H9 (cell line): ENCODE data around the gene LRRC7. TPM values are rescaled to one million over a fixed set of nuclear protein-coding genes. Genes with fewer than 3 reads are reported as not detected.
A peak's percentile ranks its signal among the peaks of the same experiment; 100 is the strongest.

Experiments
- DNase-seq: peaks from one replicate; pipeline ENCODE4 v3.0.0-alpha.2; 2017
- H2AFZ ChIP-seq: one replicate; pipeline ENCODE4 v1.6.1; 2013; ENCODE audit warnings: mild to moderate bottlenecking, low read length, control low read depth, moderate library complexity
- H2AK5ac ChIP-seq: 2 replicates; pipeline ENCODE4 v1.6.1; 2013; ENCODE audit warnings: low read length, control low read depth, mixed read lengths; ENCODE audit not compliant: insufficient read length
- H2BK120ac ChIP-seq: one replicate; pipeline ENCODE4 v1.6.1; 2013; ENCODE audit warnings: low read depth, mild to moderate bottlenecking, low read length, control low read depth, inconsistent platforms; ENCODE audit not compliant: poor library complexity, severe bottlenecking
- H2BK12ac ChIP-seq: 2 replicates; pipeline ENCODE4 v1.6.1; 2013; ENCODE audit warnings: low read length, control low read depth, mixed read lengths, low read depth; ENCODE audit not compliant: insufficient read length
- H2BK15ac ChIP-seq: 2 replicates; pipeline ENCODE4 v1.6.1; 2013; ENCODE audit warnings: low read depth, low read length, control low read depth
- H2BK20ac ChIP-seq: one replicate; pipeline ENCODE4 v1.6.1; 2013; ENCODE audit warnings: low read depth, mild to moderate bottlenecking, low read length, control low read depth, inconsistent platforms; ENCODE audit not compliant: poor library complexity, severe bottlenecking
- H2BK5ac ChIP-seq: 2 replicates; pipeline ENCODE4 v1.6.1; 2013; ENCODE audit warnings: low read length, control low read depth, mixed read lengths; ENCODE audit not compliant: insufficient read length
- H3K14ac ChIP-seq: 2 replicates; pipeline ENCODE4 v1.6.1; 2013; ENCODE audit warnings: low read length, control low read depth; ENCODE audit not compliant: insufficient read depth
- H3K18ac ChIP-seq: 2 replicates; pipeline ENCODE4 v1.6.1; 2013; ENCODE audit warnings: low read depth, mild to moderate bottlenecking, mixed read lengths, low read length, control low read depth; ENCODE audit not compliant: insufficient read length
- H3K23ac ChIP-seq: 2 replicates; pipeline ENCODE4 v1.6.1; 2013; ENCODE audit warnings: low read length, control low read depth, mixed read lengths, low read depth; ENCODE audit not compliant: insufficient read length
- H3K23me2 ChIP-seq: 2 replicates; pipeline ENCODE4 v1.6.1; 2013; ENCODE audit warnings: low read depth, mild to moderate bottlenecking, mixed read lengths, low read length, control low read depth; ENCODE audit not compliant: insufficient read length, poor library complexity, severe bottlenecking
- H3K27ac ChIP-seq: 2 replicates; pipeline ENCODE4 v1.5.1; 2013; ENCODE audit warnings: low read length, control low read depth, mixed read lengths, low read depth; ENCODE audit not compliant: insufficient read length
- H3K27me3 ChIP-seq: 2 replicates; pipeline ENCODE4 v1.6.1; 2013; ENCODE audit warnings: low read length, control low read depth, inconsistent platforms; ENCODE audit not compliant: insufficient read depth
- H3K4ac ChIP-seq: 2 replicates; pipeline ENCODE4 v1.6.1; 2013; ENCODE audit warnings: low read depth, mild to moderate bottlenecking, control low read depth, inconsistent platforms, low read length, moderate library complexity
- H3K4me1 ChIP-seq: 2 replicates; pipeline ENCODE4 v1.6.1; 2013; ENCODE audit warnings: low read length, control low read depth, inconsistent platforms; ENCODE audit not compliant: insufficient read depth
- H3K4me2 ChIP-seq: 2 replicates; pipeline ENCODE4 v1.6.1; 2013; ENCODE audit warnings: low read length, control low read depth, mixed read lengths; ENCODE audit not compliant: insufficient read length, insufficient read depth
- H3K56ac ChIP-seq: 2 replicates; pipeline ENCODE4 v1.6.1; 2013; ENCODE audit warnings: low read depth, mild to moderate bottlenecking, mixed read lengths, low read length, control low read depth; ENCODE audit not compliant: insufficient read length
- H3K79me1 ChIP-seq: 2 replicates; pipeline ENCODE4 v1.6.1; 2013; ENCODE audit warnings: low read depth, mild to moderate bottlenecking, moderate library complexity, low read length, control low read depth, inconsistent platforms; ENCODE audit not compliant: insufficient read depth, poor library complexity, severe bottlenecking
- H3K79me2 ChIP-seq: 2 replicates; pipeline ENCODE4 v1.6.1; 2013; ENCODE audit warnings: low read length, control low read depth, inconsistent platforms; ENCODE audit not compliant: insufficient read depth
- H3K9ac ChIP-seq: 2 replicates; pipeline ENCODE4 v1.6.1; 2013; ENCODE audit warnings: low read length, control low read depth, mixed read lengths; ENCODE audit not compliant: insufficient read length; ENCODE audit errors: extremely low read depth
- H3K9me3 ChIP-seq: one replicate; pipeline ENCODE4 v1.6.1; 2013; ENCODE audit warnings: low read depth, low read length, inconsistent platforms; ENCODE audit not compliant: control insufficient read depth
- H3T11ph ChIP-seq: one replicate; pipeline ENCODE4 v1.6.1; 2013; ENCODE audit warnings: mild to moderate bottlenecking, low read length, control low read depth, inconsistent platforms
- H4K20me1 ChIP-seq: one replicate; pipeline ENCODE4 v1.6.1; 2013; ENCODE audit not compliant: control insufficient read depth, insufficient read length, insufficient read depth
- H4K5ac ChIP-seq: 2 replicates; pipeline ENCODE4 v1.6.1; 2013; ENCODE audit warnings: low read depth, mild to moderate bottlenecking, mixed read lengths, low read length, control low read depth; ENCODE audit not compliant: insufficient read length
- H4K8ac ChIP-seq: replicated peaks from 2 replicates; pipeline ENCODE4 v1.6.1; 2013; ENCODE audit warnings: low read length, control low read depth, mixed read lengths, low read depth; ENCODE audit not compliant: insufficient read length
- H4K91ac ChIP-seq: 2 replicates; pipeline ENCODE4 v1.6.1; 2013; ENCODE audit warnings: low read depth, mild to moderate bottlenecking, moderate library complexity, mixed read lengths, low read length, control low read depth; ENCODE audit not compliant: insufficient read length
- H3K27ac Mint-ChIP-seq, 3 experiments: 2 replicates in 2 of 3; 3 replicates in 1 of 3; pipeline ENCODE4 v1.8.0; 2020 to 2021; ENCODE audit warnings: mixed read lengths in 3 of 3, mild to moderate bottlenecking in 1 of 3, moderate library complexity in 1 of 3
- H3K27me3 Mint-ChIP-seq: 2 replicates; pipeline ENCODE4 v1.8.0; 2021; ENCODE audit warnings: low read depth, mild to moderate bottlenecking, moderate library complexity, mixed read lengths
- H3K36me3 Mint-ChIP-seq, 3 experiments: 2 replicates in 2 of 3; 3 replicates in 1 of 3; pipeline ENCODE4 v1.8.0; 2020 to 2021; ENCODE audit warnings: low read depth in 3 of 3, mixed read lengths in 3 of 3; ENCODE audit not compliant: insufficient read depth in 1 of 3
- H3K4me1 Mint-ChIP-seq, 2 experiments: 2 replicates each; pipeline ENCODE4 v1.8.0; 2020; ENCODE audit warnings: mixed read lengths in 2 of 2
- H3K4me3 Mint-ChIP-seq, 2 experiments: 2 replicates in 1 of 2; 3 replicates in 1 of 2; pipeline ENCODE4 v1.8.0; 2020 to 2021; ENCODE audit warnings: mild to moderate bottlenecking in 2 of 2, mixed read lengths in 2 of 2, moderate library complexity in 1 of 2
- H3K9me3 Mint-ChIP-seq, 2 experiments: 2 replicates in 1 of 2; 3 replicates in 1 of 2; pipeline ENCODE4 v1.8.0; 2020; ENCODE audit warnings: mild to moderate bottlenecking in 2 of 2, mixed read lengths in 2 of 2, moderate library complexity in 1 of 2
- WGBS: extraction: QIAGEN DNeasy Blood & Tissue Kit; methylation state at CpG from one replicate; pipeline ENCODE4 v1.1.7; 2013; ENCODE audit warnings: missing lambda C conversion rate, low lambda C conversion rate, mixed read lengths; ENCODE audit not compliant: insufficient read length; ENCODE audit errors: extremely low coverage; 5-methylcytosine and 5-hydroxymethylcytosine counted together
- total RNA-seq: library from RNA; stranded (reverse); gene quantifications from 2 replicates; pipeline ENCODE4 v1.2.1, GENCODE V29; 2021
- TF ChIP-seq, protein P1 (sequence below): fragments of 200-600 bp; sonication (generic); conservative IDR thresholded peaks from 3 replicates; pipeline ENCODE4 v1.8.0; 2021; ENCODE audit warnings: antibody characterized with exemption, mild to moderate bottlenecking

LRRC7 gene
- total RNA-seq, 1 experiment from 2014 or later = not detected

DNA sequence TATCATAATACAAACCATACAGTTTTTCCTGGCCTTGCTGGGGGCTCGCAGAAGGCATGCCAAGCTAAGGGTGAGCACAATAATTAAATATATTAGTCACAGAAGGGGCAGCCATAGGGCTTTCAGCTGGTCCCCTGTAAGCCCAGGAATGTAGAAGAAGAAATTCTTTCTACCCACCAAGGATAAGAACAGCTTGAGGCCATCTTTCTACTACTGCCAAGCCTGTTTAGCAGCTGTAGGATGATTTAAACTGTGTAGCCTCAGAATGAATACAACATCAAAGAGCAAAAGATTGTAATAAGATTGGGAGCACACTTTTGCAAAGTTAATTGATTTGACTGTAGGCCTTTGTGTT lies 171.5 kb downstream of the LRRC7 start:
- Histone ChIP-seq H3T11ph (no peak overlapping the region), H3K4ac (no peak overlapping the region), H2AFZ (no peak overlapping the region), H3K9ac (no peak overlapping the region), H4K8ac (no peak overlapping the region), H4K20me1 (no peaks in the 10 kb centered on the region), H3K79me1 (no peaks in the 10 kb centered on the region), H3K27me3 (no peaks in the 10 kb centered on the region), H3K23me2 (no peaks in the 10 kb centered on the region), H2BK12ac (no peak overlapping the region), H2BK15ac (no peak overlapping the region), H3K18ac (no peak overlapping the region), H3K27ac (no peak overlapping the region), H3K79me2 (no peaks in the 10 kb centered on the region), H2AK5ac (no peak overlapping the region), H4K5ac (no peak overlapping the region), H3K14ac (no peak overlapping the region), H3K4me2 (no peak overlapping the region), H2BK20ac (no peak overlapping the region), H2BK120ac (no peak overlapping the region), H3K23ac (no peak overlapping the region), H4K91ac (no peak overlapping the region), H2BK5ac (no peak overlapping the region), H3K4me1 (no peaks in the 10 kb centered on the region), H3K56ac (no peak overlapping the region), H3K9me3 (no peaks in the 10 kb centered on the region)
- WGBS = no CpG with 5 or more reads among the region's 1 CpG
- TF ChIP-seq, protein P1, sequence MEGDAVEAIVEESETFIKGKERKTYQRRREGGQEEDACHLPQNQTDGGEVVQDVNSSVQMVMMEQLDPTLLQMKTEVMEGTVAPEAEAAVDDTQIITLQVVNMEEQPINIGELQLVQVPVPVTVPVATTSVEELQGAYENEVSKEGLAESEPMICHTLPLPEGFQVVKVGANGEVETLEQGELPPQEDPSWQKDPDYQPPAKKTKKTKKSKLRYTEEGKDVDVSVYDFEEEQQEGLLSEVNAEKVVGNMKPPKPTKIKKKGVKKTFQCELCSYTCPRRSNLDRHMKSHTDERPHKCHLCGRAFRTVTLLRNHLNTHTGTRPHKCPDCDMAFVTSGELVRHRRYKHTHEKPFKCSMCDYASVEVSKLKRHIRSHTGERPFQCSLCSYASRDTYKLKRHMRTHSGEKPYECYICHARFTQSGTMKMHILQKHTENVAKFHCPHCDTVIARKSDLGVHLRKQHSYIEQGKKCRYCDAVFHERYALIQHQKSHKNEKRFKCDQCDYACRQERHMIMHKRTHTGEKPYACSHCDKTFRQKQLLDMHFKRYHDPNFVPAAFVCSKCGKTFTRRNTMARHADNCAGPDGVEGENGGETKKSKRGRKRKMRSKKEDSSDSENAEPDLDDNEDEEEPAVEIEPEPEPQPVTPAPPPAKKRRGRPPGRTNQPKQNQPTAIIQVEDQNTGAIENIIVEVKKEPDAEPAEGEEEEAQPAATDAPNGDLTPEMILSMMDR = no peak
- H3K4me3 Mint-ChIP-seq = no peak overlapping the region
- peak overlapping the region in 1 of 3 experiments; percentile 13; a peak in 1 of 7 replicates for H3K27ac Mint-ChIP-seq
- H3K9me3 Mint-ChIP-seq = peaks cover 11 to 12% of the 10 kb centered on the region in 2 experiments
- H3K4me1 Mint-ChIP-seq = peaks cover 23 to 30% of the 10 kb centered on the region in 2 experiments
- no peak for DNase-seq
- peaks cover 0 to 12% (median 5%) of the 10 kb centered on the region in 3 experiments; a peak in 4 of 7 replicates for H3K36me3 Mint-ChIP-seq
- H3K27me3 Mint-ChIP-seq = no peaks in the 10 kb centered on the region
